Subcutaneous adipose tissue (tissue), 4 donors: Measurements from ENCODE around the gene DIP2C. TPM values are rescaled to one million over a fixed set of nuclear protein-coding genes. Genes with fewer than 3 reads are reported as not detected.

ENCODE experiments used
- total RNA-seq, 4 donors: library from RNA; depleted of rRNA; stranded (reverse); fragments of >200 nt; gene quantifications; one replicate each; pipeline ENCODE4 v1.1.0, GENCODE V29; 2016
- TF ChIP-seq, protein P1 (sequence below): fragments of 450-650 bp; IDR thresholded peaks from one replicate; pipeline ENCODE4 v1.5.1; 2016; ENCODE audit warnings: low read depth, mild to moderate bottlenecking, control low read depth, antibody characterized with exemption, moderate library complexity

Gene DIP2C
- total RNA-seq, 4 donors from 2014 or later, result 32.1 to 64.0 (median 40.5) TPM

DNA sequence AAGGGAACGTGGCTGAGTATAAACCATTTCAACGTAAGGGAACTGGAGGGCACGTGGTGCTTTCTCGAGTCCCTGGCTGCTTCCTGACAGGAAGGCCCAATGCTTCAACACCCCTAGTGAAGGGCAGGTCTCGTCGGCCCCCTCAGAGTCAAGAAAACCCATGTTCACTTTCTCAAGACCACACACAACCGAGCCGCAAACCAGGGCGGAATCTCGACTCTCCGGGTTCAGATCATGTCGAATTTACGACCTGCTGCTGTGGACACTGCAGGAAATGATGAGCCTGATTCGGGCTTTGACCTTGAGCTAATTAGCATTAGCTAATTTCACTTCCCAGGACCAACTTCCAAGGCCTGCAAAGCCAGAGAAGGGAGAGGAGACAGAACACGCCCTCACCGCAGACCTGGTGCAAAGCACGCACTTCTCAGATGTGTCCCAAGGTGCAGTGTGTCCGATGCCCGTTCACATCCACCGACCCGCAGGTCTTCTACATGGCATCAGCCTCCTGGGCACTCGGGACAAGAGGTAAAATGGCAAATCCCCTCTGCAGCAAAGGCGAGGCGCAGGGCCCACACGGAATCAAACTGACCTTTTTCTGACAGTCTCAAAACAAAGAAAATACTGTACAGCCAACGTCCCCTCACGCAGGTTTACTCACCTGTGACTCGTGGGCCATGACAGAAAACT is 94.7 kb downstream of the DIP2C start:
- TF ChIP-seq, protein P1, sequence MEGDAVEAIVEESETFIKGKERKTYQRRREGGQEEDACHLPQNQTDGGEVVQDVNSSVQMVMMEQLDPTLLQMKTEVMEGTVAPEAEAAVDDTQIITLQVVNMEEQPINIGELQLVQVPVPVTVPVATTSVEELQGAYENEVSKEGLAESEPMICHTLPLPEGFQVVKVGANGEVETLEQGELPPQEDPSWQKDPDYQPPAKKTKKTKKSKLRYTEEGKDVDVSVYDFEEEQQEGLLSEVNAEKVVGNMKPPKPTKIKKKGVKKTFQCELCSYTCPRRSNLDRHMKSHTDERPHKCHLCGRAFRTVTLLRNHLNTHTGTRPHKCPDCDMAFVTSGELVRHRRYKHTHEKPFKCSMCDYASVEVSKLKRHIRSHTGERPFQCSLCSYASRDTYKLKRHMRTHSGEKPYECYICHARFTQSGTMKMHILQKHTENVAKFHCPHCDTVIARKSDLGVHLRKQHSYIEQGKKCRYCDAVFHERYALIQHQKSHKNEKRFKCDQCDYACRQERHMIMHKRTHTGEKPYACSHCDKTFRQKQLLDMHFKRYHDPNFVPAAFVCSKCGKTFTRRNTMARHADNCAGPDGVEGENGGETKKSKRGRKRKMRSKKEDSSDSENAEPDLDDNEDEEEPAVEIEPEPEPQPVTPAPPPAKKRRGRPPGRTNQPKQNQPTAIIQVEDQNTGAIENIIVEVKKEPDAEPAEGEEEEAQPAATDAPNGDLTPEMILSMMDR, result no peak

DNA sequence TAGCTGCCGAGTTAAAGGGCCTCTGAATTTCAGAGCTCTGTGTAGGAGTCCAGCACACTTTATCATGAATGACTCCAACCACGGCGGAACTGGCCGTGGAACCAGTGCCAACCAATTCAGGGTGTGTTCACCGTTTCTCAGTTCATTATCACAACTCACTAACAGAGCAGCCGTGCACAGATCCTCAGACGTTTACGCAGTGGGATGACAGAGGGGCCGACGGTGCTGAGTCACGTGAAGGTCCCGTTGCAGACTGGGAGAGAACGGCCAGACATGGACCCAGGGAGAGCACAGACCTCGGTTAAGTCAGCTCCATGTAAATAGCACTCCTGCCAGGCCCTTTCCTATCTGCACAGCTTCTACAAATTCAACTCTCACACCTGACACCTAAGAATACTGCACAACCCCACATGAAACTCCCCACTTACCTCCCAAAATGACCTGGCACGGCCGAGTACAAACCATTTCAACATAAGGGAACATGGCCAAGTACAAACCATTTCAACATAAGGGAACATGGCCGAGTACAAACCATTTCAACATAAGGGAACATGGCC is 95.5 kb downstream of the DIP2C start:
- TF ChIP-seq, protein P1, result no peak

DNA sequence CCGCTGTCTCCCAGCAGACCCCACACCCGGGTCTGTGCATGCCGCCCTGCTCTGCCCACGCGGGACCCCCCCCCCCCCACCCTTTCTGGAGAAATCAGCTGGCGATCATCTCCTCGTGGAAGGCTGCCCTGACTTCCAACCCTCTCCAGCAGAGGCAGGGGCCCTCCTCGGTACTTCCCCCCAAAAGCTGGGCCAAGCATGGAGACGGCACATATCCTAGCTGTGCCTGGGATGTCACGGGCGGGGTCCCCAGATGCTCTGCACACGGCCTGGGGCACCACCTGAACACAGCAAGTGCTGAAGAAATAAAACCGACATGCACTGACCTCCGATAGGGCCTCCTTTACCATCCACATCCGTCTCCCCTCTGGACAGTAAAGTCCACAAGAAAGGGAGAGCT is 96.0 kb downstream of the DIP2C start:
- TF ChIP-seq, protein P1, result no peak

DNA sequence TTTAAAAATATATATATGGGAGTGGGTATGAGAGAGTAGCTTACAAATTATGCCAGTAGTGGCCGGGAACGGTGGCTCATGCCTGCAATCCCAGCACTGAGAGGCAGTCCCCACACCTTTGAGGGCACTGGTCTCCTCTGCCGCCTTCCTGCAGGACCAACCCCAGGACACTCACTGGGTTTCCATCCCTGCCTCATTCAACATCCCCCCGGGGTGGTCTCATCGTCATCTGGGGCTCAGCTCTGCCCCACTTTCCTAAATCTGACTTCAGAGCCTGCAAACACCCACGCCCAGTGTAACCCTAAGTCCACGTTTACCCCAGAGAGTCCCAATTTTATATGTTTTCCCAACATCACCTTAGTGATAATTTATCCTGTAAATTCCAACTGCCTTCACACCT is 96.5 kb downstream of the DIP2C start:
- TF ChIP-seq, protein P1, result no peak

DNA sequence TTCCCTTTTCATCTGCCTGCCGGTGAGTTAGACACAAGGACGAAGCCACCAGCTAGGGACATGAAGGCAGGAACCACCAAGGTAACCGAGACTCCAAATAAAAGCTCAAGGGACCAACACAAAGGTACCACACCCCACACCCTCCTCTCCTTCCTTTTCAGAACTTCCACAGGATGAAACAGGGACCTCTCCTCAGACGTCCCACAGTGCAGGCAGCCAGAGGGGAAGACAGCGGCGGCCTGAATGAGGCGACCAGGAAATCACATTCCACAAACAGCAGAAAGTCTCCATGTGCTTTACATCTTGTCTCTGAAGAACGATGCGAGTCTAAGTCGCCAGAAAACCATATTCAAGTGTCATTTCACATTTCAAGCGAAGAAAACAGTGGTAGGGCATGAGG is 97.8 kb downstream of the DIP2C start:
- TF ChIP-seq, protein P1, result no peak

DNA sequence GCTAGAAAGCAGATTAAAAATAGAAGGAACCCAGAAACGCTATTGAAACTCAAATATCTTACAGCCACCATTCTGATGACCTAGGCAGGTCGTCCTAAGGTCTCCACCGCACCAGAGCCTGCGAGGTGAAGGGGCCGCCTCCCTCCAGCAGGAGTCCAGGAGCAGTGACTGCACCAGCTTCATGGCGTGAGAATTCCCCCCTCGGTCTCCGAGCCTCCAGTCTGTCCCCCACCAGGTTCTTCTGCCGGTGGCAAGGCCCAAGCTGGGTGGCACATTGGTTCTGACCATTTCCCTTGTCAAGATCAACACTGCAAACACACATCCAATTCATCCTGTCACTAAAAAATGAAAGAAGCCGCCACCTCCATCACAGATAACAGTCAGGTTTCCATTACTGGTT is 98.7 kb downstream of the DIP2C start:
- TF ChIP-seq, protein P1, result no peak

DNA sequence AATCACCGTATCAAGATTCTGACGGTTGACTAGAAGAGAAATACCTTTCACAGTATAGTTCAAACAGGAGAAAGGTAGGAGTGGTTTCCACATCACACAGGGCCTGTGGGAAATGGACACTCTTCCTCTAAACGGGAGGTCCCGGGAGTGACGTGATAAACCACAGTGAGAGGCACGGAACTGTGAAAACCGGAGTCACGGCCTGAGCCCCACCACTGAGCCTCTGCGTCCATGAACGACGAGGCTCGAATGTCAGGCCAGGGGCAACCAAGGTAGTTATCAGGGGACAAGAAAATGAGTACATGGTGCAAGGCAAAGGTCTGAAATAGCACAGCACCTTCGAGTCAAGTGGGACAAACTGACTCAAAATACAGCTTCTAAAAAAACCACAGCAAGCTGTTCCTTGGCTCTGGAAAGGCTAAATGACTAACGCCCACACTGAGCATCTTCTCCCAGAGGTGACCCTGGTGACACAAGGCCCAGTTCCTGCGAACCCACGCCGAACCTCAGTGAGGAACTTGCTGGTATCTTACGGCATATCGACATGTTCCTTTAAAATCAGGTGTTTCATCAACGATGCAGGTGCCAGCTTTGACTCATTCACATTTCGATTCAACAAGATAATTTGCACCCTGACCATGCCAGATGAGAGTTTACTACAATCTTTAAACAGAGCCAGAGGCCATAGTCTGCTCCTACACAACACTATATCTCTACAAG is 99.3 kb downstream of the DIP2C start:
- TF ChIP-seq, protein P1, result no peak
